CD4-positive, alpha-beta T cell treated with Interleukin-1 beta for 1 hour (primary cell): ENCODE results near the gene ZNF334.

ENCODE experiments used
- DNase-seq, 2 donors: peaks; one replicate each; pipeline ENCODE4 v3.0.0-alpha.2; 2020 to 2022

The ZNF334 gene

DNA sequence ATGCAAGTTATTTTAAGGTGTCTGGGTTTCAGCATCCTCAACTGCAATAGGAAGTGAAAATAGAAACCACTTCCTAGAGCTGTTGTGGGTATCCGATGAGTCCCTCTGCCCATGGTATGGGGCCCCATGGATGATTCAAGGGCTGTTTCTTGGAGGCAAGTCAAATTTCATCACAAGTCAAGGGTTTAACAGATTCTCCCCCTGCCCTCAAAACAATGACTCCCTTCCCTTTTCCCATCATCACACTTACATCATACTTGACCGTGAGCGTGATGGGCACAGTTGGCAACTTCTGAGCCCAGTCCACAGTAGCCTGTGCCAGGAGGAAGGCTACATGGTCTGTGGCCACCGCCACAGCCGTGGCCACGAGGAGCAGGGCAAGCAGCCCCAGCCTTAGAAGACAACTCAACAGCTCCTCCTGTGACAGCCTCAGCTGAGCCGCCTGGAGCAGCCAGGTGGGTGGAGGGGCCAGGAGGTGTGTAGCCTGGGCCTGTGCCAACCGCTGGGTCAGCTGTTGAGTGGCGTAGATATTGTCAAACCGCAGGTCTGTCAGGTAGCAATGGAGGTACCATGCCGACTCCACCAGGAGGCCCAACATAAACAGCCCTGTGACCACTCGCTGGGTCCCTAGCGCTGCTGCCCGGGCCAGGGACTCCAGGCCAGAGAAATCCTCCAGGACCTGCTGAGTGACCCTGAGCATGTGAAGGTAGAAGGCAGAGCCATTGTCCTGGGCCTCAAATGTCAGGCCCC, 31.9 kb upstream of the ZNF334 start:
- DNase-seq = peak; percentile 28 to 62

DNA sequence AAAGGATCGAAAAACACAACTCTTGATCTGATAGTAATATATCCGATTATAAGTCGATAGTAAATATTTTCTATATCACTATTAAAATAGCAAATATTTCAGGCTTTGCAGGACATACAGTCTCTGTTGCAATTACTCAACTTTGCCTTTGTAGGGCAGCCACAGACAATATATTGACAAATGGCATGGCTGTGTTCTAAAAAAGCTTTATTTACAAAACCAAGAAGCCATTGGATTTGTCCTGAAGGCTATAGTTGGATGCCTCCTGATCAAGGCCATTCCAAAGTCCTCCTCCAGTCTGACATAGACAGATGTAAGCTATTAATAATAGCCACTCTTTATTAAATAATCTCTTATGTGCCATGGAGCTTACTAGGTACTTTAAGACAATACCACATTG, 31.2 kb upstream of the ZNF334 start:
- no peak for DNase-seq

DNA sequence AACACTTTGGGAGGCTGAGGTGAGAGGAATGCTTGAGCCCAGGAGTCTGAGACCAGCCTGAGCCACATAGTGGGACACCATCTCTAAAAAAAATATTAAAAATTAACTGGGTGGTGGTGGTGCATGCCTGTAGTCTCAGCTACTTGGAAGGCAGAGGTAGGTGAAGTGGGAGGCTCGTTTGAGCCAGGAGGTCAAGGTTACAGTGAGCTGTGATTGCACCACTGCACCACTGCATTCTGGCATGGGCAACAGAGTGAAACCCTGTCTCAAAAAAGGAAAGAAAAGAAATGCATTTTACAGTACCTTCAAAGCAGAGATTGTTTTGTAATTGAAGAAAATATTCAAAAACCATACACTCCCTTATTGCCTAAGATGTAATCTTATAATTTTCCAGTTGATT, 30.6 kb upstream of the ZNF334 start:
- DNase-seq = no peak

DNA sequence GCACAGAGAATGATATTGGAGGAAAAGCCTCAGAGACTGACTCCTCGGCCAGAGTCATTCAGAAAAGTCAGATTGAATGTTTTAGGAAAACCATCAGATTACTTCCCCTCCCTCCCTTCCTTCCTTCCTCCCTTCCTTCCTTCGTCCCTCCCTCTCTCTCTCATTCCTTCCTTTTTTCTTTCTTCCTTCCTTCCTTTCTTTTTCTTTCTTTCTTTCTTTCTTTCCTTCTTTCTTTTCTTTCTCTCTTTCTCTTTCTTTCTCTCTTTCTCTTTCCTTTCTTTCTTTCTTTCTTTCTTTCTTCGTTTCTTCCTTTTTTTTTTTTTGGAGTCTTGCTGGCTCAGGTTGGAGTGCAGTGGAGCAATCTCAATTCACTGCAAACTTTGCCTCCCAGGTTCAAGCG, 29.7 kb upstream of the ZNF334 start:
- no peak for DNase-seq

DNA sequence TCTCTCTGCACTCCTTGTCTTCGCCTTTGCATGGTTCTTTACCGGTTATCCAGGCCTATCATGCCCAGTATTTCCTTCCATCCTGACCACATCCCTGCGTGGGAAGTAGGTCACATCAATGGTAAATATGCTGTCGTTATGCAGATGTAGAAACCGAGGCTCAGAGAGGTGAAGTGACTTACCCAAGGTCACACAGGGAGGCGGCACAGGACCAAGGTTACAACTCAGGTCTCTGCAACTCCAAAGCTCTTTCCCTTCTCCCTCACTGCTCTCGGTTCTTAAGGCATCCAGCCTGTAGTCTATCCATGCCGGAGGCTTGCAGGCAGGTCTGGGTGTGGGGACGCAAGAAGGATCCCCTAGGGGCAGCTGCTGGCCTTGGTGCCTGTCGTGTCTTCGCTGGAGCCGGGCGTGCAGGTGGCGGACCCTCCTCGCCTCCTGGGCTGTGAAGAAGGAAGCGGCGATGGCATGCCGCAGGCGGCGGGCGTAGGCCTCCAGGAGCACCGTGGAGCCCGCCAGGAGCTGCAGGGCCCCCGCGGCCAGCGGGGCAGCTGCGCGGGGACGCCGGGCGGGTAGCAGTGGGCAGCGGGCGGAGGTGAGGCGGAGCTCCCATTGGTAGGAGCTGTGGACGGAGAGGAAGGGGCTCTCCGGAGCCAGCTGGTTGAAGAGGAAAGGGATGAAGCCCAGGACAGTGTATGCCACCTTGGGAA, 28.0 kb upstream of the ZNF334 start:
- DNase-seq = no peak

DNA sequence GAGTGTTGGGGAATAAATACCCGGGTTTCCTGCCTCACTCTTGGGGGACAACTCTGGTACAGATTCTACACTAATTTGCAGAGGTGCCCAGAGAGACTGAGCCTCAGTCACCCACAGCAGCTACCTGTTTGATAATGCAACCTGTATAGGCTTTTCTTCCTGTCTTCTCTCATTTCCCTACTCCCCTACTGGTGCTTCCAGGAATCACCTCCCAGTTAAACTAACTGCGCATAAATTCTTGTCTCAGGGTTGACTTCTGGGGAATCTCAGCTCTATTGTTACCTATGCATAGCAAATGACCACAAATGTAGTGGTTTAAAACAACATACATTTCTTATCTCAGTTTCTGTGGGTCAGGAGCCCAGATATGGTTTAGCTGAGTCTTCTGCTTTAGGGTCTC, 25.8 kb upstream of the ZNF334 start:
- no peak for DNase-seq

DNA sequence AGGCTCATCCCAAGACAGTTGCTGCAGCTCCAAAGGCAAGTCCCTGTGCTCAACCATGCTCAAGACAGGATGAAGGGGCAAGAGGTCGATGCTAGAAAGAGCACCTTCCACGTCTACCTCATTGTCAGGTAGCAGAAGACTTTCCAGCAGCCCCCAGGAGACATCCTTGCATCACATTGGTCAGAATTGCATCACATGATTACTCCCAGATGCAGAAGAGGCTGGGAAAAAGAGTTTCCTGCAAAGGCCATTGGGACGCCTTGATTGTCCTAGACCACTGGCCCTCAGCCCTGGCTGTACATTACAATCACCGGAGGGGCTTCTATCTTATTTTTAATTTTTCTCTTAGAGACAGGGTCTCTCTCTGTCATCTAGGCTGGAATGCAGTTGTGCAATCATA, 17.3 kb upstream of the ZNF334 start:
- no peak for DNase-seq

DNA sequence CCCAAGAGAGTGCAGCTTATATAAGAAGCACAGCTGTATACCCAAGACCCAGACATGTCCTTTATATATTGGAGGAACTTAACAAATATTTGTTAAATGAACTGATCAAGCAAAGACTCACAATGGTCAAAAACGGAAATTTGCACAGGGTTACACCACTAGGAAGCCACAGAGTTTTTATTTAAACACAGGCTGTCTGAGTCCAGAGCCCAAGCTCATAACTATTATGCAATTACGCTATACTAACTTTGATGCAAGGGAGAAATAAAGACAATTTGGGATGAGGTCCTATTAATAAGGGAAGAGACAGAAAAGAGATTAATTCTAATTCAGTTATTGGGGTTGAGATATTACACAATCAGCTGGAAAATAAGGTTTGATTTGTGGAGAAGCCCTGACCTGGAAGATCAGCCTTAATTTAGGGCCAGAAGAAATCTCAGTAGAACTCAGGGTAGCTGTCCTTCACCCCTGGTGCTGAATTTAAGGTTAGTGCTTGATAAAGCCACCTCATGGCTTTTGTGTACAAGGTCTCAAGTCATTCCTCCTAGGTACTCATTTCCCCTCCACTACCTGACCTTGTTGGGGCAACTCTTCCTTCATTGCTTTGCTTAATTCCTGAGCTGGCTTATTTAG, 10.5 kb upstream of the ZNF334 start:
- DNase-seq = no peak

DNA sequence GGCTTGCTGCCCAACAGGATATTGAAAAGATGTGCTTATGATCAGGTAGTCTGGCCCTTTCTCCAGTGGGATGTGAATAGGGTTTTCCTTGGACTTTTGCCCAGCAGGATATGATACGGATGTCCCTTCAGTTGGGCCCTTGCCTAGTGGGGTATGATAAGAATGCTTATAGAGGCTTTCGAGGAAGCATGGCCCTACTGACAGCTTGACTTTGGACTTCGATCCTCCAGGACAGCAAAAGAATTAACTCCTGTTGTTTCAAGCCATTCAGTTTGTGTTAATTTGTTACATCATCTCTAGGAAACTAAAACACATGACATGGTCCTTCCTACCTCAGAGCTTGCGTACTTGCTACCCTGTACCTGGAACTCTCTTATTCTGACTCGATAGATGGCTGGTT, 9.7 kb upstream of the ZNF334 start:
- DNase-seq = no peak

DNA sequence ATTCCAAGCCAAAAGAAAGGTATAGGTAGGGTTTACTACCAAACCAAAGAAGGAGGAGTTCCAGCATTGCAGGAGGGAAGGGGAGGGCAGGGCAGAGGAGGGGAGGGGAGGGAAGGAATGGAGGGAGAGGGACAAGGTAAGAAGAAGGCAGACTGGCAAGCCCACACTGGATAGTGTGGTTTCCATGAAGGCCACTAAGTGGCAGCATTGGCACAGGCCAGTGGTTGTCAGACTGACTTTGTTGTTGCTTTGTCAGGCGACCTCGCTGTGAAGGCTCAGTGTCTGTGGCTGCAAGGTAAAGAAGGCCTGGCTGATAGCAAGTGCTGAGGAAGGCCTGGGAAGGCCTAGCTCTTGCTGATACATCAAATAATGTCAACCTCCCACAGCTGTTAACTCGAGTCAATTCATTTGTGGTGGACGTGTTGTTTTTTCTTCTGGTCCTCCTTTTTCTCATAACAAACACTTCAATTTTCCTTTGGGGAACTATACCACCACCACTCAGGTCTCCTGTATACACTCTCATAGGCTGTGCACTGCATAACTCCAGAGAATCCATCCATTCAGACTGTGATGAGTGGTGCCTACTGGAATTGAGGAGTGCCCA, 7.7 kb upstream of the ZNF334 start:
- peak; percentile 49 to 50 for DNase-seq

DNA sequence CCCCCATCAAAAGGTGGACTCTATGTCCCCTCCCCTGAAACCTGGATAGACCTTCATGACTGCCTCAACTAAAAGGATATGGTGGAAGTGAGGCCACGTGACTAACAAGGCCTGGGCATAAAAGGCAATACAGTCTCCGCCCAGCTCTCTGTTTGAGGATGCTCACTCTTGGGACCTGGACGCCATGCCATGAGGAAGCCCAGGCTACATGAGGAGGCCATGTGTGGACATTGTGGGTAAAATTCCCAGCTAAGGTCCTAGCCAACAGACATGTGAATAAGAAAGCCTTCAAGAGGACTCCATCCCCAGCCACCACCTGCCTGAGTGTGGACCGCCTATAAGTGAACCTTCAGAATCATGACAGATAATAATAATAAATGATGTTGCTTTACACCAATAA, 7.2 kb upstream of the ZNF334 start:
- no peak for DNase-seq

DNA sequence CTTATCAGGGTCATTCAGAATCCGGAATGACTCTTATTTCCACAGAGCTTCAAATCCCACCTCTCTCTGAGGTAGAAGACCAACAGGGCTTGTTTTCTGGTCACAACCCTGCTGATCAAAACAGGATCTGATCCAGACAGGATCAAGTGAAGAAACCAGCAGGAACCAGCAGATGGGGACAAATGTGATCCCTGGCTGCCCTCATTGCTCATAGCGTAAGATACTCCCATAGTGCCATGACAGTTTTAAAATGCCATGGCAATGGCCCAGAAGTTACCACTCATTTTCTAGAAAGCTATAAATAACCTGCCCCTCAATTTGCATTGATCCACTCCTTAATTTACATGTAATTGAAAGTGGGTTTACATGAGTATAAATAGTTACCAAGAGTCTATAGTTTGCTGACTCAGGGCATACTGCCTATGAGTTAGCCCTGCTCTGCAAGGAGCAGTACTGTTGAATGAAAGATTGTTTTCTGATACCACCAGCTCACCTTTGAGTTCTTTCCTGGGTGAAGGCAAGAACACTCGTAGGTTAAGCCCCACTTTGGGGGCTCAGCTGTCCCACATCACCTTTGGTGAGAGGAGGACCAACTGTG, 6.2 kb upstream of the ZNF334 start:
- no peak for DNase-seq

DNA sequence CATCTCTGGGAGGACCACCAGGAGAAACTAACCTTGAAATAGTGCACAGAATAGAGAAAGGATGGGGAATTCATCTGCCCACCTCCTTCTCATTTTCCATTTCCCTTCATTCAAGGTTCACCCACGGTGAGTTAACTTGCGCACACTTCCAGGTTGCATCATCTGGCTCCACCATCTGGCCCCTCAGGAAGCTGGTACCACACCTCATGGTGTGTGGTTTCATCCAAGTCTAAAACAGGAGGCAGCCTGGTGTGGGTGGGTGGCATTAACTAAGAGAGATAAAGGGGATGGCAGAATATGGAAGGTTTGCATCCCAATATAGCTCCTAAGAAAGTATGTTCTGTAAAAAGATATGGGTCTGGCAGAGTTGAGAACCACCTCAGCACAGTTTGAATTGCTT, 3.8 kb downstream of the ZNF334 start:
- no peak for DNase-seq

DNA sequence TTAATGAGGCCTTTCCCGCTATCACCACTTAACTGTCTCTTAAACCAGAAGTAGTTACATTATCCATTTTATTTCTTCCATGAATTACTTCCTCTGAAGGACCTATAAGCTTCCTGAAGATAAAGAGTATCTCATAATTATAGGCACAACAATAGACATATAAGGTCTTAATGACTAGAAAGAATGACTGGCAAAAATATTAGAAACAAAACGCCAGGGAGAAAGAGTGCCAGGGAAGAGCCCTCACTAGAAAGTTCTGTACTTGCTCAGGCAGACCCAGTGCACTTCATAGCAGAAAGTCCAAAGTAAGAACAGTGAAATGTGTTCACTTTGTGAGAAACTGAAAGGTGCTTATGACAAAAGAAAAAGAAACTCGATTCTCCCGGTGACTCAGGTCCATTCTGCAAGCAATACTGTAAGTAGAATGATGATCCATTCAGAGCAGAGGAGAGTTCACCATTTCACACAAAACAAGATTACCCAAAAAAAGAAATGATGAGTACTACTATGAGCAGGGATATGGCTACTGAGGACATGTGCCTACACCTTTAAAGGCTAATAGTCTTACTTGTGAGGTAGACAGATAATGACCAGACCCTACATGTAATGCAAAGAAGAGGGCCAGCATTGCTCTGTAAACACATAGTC, 5.5 kb downstream of the ZNF334 start:
- DNase-seq = no peak

DNA sequence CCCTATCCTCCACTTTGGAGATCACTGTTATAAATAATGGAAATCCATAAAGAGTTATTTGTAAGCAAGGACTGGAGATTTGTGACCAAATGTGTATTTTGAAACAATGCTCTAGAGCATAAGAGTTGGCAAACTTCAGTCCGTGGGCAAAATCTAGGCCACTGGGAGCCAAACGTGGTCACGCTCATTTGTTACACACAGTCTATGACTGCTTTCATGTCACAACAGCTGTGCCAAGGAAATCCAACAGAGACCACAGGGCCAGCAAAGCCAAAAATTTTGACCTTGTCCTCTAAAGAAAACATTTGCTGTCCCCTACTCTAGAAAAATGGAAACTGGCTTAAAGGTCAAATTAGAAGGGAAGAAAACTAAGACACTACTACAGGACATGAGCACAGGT, 7.9 kb downstream of the ZNF334 start:
- DNase-seq = no peak

DNA sequence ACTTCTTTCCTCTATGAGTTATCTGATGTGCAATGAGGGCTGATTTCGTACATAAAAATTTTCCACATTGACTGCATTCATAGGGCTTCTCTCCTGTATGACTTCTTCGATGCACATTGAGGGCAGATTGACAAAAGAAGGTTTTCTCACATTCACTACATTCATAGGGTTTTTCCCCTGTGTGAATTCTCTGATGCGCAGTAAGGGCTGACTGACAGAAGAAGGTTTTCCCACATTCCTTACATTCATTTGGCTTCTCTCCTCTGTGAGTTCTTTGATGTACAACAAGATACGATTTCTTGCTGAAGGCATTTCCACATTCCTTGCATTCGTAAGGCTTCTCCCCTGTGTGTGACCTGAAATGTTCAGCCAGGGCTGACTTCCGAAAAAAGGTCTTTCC, 11.4 kb downstream of the ZNF334 start:
- DNase-seq = no peak

DNA sequence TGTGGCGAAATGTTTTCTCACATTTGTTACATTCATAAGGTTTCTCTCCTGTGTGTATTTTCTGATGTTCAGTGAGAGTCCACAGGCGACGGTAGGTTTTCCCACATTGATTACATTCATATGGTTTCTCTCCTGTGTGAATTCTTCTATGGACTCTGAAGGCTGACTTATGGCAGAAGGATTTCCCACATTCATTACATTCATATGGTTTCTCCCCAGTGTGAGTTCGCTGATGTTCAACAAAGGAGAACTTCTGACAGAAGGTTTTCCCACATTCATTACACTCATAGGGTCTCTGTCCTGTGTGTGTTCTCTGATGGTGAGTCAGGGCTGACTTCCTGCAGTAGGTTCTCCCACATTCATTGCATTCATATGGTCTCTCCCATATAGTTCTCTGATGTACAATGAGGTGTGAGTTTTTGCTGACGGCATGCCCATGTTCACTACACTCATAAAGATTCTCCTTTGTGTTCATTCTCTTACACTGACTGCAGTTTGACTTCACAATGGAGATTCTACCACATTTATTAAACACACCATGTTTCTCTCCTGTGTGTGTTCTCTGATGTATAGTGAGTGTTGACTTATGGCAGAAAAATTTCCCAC, 11.9 kb downstream of the ZNF334 start:
- DNase-seq = no peak

DNA sequence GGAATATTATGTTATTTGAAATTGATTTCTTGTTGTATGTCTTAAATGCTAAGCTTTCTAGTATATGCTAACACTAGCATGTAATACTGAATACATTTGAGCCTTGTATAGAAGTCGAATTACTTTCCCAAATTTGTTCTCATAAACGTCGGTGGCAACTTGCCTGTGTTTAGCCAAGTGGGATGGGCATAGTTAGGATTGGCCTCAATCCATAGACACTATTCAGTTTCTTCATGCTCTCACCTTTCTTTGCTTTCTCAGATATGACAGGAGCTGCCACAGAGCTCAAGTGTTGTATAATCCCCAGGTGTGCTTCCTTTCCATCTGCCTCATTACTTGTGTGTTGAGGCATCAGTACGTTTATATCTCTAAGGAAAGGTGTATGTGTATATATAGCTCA, 19.3 kb downstream of the ZNF334 start:
- DNase-seq = no peak

DNA sequence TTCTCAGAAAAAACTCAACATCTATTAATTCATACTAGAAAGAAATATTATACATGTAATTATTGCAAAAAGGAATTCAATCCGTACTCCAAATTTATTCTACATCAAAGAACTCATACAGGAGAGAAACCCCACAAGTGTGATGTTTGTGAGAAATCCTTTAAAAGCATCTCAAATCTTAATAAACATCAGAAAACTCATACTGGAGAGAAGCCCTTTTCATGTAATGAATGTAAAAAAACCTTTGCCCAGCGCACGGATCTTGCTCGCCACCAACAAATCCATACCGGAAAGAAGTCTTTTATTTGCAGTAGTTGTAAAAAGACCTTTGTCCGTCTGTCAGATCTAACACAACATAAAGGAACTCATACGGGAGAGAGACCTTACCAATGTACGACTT, 22.0 kb downstream of the ZNF334 start:
- no peak for DNase-seq

DNA sequence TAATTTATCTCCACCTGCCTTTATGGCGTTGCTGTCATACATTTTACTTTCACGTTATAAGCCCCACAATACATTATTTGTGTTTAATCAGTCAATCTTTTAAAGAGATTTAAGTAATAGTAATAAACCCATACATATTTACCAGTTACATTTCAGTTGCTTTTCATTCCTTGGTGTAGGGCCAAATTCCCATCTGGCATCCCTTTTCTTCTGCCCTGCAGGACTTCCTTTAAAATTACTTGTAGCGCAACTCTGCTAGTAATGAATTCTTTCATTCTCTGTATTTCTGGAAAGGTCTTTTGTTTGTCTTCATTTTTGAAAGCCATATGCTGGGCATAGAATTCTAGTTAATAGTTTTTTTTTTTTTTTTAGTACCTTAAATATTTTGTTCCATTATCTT, 24.9 kb downstream of the ZNF334 start:
- no peak for DNase-seq

DNA sequence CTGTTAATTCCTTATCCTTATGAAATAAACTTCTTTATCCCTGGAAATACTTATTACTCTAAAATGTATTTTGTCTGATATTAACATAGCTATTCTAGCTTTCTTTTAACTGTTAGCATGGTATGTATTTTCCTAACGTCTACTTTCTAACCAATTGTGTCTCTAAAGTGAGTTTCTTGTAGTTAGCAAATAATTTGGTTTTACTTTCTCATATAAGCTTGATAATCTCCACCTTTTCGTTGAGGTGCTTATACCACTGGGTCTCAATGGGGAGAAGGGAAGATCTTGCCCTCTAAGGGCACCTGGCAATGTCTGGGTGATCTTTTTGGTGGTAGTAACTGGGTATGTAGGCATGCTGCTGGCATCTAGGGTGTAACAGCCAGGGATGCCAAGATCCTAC, 25.7 kb downstream of the ZNF334 start:
- no peak for DNase-seq

DNA sequence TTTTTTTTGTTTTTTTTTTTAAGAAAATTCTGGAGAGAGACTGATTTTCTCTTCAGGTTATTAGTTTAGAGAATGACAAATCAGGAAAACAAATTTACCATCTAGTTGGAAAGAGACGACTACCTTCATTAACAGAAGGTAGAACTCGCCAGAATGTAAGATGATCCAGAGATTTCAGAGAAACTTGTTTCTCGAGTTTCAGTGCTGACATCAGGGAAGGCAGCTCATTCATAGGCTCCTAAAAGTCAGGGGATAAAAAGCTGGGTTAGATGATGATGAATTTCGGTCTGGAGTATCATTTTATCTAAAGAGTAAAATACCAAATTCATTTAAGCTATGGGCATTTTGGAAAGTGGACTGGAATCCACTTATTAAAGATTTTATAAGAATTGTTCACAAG, 27.9 kb downstream of the ZNF334 start:
- no peak for DNase-seq

DNA sequence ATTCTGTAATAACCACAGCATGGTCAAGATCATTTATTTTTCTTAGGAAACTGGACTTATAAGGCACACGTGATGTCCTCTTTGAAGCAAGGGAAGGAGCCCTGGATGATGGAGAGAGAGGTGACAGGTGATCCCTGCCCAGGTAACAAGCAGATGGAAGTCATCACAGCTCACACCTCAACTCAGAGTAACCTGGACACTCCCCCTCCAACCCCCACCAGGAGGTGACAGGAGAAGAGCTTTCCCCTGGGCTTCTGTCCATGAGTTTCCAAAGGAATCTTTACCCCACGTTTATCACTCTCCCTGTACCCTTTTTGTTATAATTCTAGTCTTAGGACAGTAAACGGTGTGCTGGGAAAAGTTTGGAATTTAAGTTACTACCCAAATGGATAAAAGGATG, 28.4 kb downstream of the ZNF334 start:
- no peak for DNase-seq
